Measurements from ENCODE around the gene ENO2. TPM values are rescaled to one million over a fixed set of nuclear protein-coding genes. Genes with fewer than 3 reads are reported as not detected.

Gene ENO2
- polyA plus RNA-seq, 1 of the 3 experiments (the other 2 are of a cell fraction) = 50.6 TPM

DNA sequence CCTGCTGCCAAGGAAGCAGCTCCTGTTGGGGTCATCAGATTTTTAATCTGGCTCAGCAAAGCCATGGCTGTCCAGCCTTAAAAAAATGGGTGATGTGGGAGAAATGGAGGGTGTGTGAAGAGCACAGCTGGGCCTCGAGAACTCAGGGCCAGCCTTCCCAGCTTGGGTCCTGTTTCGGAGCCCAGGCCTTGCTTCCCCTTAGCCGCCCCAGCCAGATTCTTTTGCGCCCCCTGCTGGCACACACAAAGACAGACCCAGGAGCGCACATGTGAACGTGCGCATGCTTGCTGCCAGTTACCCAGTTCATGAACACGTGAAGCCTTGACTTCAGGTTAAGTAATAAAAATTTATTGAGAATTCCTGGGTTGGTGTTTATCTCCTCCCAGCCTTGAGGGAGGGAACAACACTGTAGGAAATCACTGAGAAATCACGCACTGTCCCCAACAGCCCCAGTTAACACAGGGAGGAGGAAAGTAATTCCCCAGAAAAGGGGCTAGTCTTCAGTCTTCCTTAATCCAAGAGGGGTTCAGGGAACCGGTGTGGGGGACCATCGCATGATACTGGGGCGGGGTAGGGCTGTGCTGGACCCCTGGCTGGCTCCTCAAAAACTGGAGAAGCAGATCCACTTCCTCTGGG is 50.8 kb downstream of the ENO2 start:
- Histone ChIP-seq H3K4me3 (ENCODE audit: low read depth in 2 of 2, low read length in 1 of 2) (peak overlapping the region in 1 of 2 experiments; percentile 33; a peak in 1 of 4 replicates), H4K20me1 (ENCODE audit: insufficient read depth) (no peaks in the 10 kb centered on the region), H3K4me2 (no peak overlapping the region), H3K79me2 (ENCODE audit: insufficient read depth) (peaks cover 25% of the 10 kb centered on the region), H3K27me3 (ENCODE audit: insufficient read depth) (no peaks in the 10 kb centered on the region), H3F3A (replicated peaks; ENCODE audit: insufficient read depth) (peaks cover 29% of the 10 kb centered on the region), H3K36me3 (replicated peaks in 1 of 2; ENCODE audit: control insufficient read depth in 1 of 2, insufficient read depth in 2 of 2, low read length in 1 of 2) (peaks cover 28 to 46% of the 10 kb centered on the region in 2 experiments), H3K27ac (ENCODE audit: low read depth in 2 of 2, low read length in 1 of 2) (peak overlapping the region; percentile 42 to 47; a peak in 3 of 4 replicates), H2AFZ (ENCODE audit: low read depth) (no peak overlapping the region), H3K9me2 (no peaks in the 10 kb centered on the region), H3K9me3 (no peaks in the 10 kb centered on the region), H3K9ac (no peak overlapping the region), H3K4me1 (ENCODE audit: control insufficient read depth in 1 of 2, insufficient read depth in 2 of 2, low read depth in 1 of 2, low read length in 1 of 2) (peaks cover 6 to 22% of the 10 kb centered on the region in 2 experiments; a peak in 3 of 4 replicates)
- DNase-seq = peak; percentile 89
- 34% methylated on average over 11 of the region's 12 CpGs for WGBS (ENCODE audit: low lambda C conversion rate)
- POLR2A ChIA-PET = interaction anchor here (1.0 to 6.8 kb wide), 4 partner anchors 20 to 92 kb away, joined by 3 to 62 read pairs (median 4); partner anchors contain the start of genes C12orf57, RNU7-1 and SPSB2
- CTCF ChIA-PET = interaction anchor here (0.5 to 8.0 kb wide), 22 partner anchors 8 to 198 kb away, joined by 3 to 114 read pairs (median 4); partner anchors contain the start of genes C12orf57, C1RL and RNU7-1
- TF ChIP-seq EP300 (IDR thresholded peaks at IDR 0.05; ENCODE audit: borderline replicate concordance in 1 of 2, low read depth in 1 of 2, low read length in 1 of 2) (no peak), RAD21 (IDR thresholded peaks at IDR 0.05; ENCODE audit: low read length) (peak; percentile 70), MXI1 (IDR thresholded peaks at IDR 0.05; ENCODE audit: low read depth, low read length) (peak; percentile 97), JUND (IDR thresholded peaks at IDR 0.05) (no peak), NRF1 (IDR thresholded peaks at IDR 0.05; ENCODE audit: low read depth, low read length) (peak; percentile 55), FOSL2 (IDR thresholded peaks at IDR 0.05; ENCODE audit: borderline replicate concordance, low read depth) (0 out of 2 replicates have a peak, but pooled peaks have one; percentile 2), SIN3A (IDR thresholded peaks at IDR 0.05; ENCODE audit: borderline replicate concordance, low read depth, low read length) (peak; percentile 57; the same call in 1 of the 2 replicates), SMC3 (IDR thresholded peaks at IDR 0.05; ENCODE audit: low read depth, low read length) (peak; percentile 77)
- TF ChIP-seq, protein P1, sequence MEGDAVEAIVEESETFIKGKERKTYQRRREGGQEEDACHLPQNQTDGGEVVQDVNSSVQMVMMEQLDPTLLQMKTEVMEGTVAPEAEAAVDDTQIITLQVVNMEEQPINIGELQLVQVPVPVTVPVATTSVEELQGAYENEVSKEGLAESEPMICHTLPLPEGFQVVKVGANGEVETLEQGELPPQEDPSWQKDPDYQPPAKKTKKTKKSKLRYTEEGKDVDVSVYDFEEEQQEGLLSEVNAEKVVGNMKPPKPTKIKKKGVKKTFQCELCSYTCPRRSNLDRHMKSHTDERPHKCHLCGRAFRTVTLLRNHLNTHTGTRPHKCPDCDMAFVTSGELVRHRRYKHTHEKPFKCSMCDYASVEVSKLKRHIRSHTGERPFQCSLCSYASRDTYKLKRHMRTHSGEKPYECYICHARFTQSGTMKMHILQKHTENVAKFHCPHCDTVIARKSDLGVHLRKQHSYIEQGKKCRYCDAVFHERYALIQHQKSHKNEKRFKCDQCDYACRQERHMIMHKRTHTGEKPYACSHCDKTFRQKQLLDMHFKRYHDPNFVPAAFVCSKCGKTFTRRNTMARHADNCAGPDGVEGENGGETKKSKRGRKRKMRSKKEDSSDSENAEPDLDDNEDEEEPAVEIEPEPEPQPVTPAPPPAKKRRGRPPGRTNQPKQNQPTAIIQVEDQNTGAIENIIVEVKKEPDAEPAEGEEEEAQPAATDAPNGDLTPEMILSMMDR (IDR thresholded peaks at IDR 0.05) = peak; percentile 90
- TF ChIP-seq, protein P2, sequence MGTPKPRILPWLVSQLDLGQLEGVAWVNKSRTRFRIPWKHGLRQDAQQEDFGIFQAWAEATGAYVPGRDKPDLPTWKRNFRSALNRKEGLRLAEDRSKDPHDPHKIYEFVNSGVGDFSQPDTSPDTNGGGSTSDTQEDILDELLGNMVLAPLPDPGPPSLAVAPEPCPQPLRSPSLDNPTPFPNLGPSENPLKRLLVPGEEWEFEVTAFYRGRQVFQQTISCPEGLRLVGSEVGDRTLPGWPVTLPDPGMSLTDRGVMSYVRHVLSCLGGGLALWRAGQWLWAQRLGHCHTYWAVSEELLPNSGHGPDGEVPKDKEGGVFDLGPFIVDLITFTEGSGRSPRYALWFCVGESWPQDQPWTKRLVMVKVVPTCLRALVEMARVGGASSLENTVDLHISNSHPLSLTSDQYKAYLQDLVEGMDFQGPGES (IDR thresholded peaks at IDR 0.05; ENCODE audit: low read depth, low read length) = no peak
- TF ChIP-seq, protein P3, sequence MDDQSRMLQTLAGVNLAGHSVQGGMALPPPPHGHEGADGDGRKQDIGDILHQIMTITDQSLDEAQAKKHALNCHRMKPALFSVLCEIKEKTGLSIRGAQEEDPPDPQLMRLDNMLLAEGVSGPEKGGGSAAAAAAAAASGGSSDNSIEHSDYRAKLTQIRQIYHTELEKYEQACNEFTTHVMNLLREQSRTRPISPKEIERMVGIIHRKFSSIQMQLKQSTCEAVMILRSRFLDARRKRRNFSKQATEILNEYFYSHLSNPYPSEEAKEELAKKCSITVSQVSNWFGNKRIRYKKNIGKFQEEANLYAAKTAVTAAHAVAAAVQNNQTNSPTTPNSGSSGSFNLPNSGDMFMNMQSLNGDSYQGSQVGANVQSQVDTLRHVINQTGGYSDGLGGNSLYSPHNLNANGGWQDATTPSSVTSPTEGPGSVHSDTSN (IDR thresholded peaks at IDR 0.05) = no peak
- TF ChIP-seq, protein P4, sequence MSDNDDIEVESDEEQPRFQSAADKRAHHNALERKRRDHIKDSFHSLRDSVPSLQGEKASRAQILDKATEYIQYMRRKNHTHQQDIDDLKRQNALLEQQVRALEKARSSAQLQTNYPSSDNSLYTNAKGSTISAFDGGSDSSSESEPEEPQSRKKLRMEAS (IDR thresholded peaks at IDR 0.05; ENCODE audit: low read depth) = peak; percentile 85

Measured in SK-N-SH (cell line).